ENCODE results near the gene ZFAND5. TPM values are rescaled to one million over a fixed set of nuclear protein-coding genes. Genes with fewer than 3 reads are reported as not detected.

Gene ZFAND5
- 162 and 178 TPM in 2 replicates for total RNA-seq

DNA sequence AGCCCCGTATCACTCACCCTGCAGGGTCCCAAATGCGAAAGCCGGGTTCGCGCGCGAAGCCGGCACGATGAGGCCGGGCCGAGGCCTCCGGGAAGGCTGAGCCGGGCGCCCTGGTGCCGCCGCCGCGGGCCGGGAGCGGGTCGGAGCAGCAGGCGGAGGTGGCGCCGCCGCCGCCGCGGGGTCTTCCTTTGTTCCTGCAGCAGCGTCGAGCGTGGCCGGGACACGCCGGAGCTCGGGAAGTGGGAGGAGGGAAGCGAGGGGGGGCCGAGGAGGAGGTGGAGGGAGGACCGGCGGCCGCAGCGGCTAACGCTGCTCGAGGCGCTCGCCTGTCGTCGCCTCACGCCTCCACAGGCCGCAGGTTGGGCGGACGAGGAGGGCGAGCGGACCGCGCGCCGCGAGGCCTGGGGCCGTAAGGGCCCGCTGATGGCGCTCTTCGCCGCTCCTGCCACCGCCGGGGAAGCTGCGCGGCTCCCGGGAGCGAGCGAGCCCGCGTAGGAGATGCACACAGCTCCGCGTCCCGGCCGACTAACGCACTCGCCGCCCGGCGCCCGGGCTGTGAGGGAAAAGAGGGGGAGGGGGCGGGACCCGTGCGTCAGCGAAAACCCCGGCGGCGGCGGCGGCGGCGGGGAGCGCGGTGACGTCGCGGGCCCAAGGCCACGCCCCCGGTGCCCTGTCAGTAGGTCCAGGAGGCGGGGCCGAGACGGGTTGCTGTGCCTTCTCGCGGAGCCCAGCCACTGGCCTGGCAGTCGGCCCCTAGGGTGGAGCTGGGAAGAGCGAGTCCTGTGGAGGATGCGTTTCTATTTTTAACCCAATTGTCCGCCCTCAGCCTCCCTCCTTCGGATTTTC is at the start of gene ZFAND5:
Gene ZFAND5, minus strand, starts transcription at position 530 of the 846 bp plus-strand sequence. CDS start 4,430 bp downstream, outside the sequence.
- Histone ChIP-seq H3K4me3 (ENCODE audit: low read depth, low read length) (peak within 1 kb of the TSS; percentile 98), H3K36me3 (ENCODE audit: control insufficient read depth, insufficient read depth, low read length) (no peaks in the 10 kb centered on the region), H3K27me3 (ENCODE audit: control insufficient read depth, insufficient read depth, low read length) (no peaks in the 10 kb centered on the region)
- DNase-seq (ENCODE audit: low read depth) = peak; percentile 88
- TF ChIP-seq, protein P1, sequence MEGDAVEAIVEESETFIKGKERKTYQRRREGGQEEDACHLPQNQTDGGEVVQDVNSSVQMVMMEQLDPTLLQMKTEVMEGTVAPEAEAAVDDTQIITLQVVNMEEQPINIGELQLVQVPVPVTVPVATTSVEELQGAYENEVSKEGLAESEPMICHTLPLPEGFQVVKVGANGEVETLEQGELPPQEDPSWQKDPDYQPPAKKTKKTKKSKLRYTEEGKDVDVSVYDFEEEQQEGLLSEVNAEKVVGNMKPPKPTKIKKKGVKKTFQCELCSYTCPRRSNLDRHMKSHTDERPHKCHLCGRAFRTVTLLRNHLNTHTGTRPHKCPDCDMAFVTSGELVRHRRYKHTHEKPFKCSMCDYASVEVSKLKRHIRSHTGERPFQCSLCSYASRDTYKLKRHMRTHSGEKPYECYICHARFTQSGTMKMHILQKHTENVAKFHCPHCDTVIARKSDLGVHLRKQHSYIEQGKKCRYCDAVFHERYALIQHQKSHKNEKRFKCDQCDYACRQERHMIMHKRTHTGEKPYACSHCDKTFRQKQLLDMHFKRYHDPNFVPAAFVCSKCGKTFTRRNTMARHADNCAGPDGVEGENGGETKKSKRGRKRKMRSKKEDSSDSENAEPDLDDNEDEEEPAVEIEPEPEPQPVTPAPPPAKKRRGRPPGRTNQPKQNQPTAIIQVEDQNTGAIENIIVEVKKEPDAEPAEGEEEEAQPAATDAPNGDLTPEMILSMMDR (IDR thresholded peaks at IDR 0.05; ENCODE audit: insufficient read depth, low read length, poor library complexity, severe bottlenecking) = no peak

GRCh38 chr9:72412483-72413040 is 47.6 kb upstream of the ZFAND5 start:
- TF ChIP-seq, protein P1 (IDR thresholded peaks at IDR 0.05; ENCODE audit: insufficient read depth, low read length, poor library complexity, severe bottlenecking) = no peak
- no peaks in the 10 kb centered on the region for H3K36me3 ChIP-seq (ENCODE audit: control insufficient read depth, insufficient read depth, low read length)
- no peaks in the 10 kb centered on the region for H3K27me3 ChIP-seq (ENCODE audit: control insufficient read depth, insufficient read depth, low read length)
- DNase-seq (ENCODE audit: low read depth) = no peak
- no peak overlapping the region for H3K4me3 ChIP-seq (ENCODE audit: low read depth, low read length)

GRCh38 chr9:72410214-72410613 is 45.2 kb upstream of the ZFAND5 start:
- TF ChIP-seq, protein P1 (IDR thresholded peaks at IDR 0.05; ENCODE audit: insufficient read depth, low read length, poor library complexity, severe bottlenecking) = no peak
- no peak for DNase-seq (ENCODE audit: low read depth)
- H3K4me3 ChIP-seq (ENCODE audit: low read depth, low read length) = no peak overlapping the region
- no peaks in the 10 kb centered on the region for H3K36me3 ChIP-seq (ENCODE audit: control insufficient read depth, insufficient read depth, low read length)
- no peaks in the 10 kb centered on the region for H3K27me3 ChIP-seq (ENCODE audit: control insufficient read depth, insufficient read depth, low read length)

- H3K27me3 ChIP-seq (ENCODE audit: control insufficient read depth, insufficient read depth, low read length) = no peaks in the 10 kb centered on the region
- TF ChIP-seq, protein P1 (IDR thresholded peaks at IDR 0.05; ENCODE audit: insufficient read depth, low read length, poor library complexity, severe bottlenecking) = no peak
- H3K36me3 ChIP-seq (ENCODE audit: control insufficient read depth, insufficient read depth, low read length) = no peaks in the 10 kb centered on the region
- H3K4me3 ChIP-seq (ENCODE audit: low read depth, low read length) = no peak overlapping the region
- DNase-seq (ENCODE audit: low read depth) = no peak
These were observed 42.1 kb upstream of the ZFAND5 start for GRCh38 chr9:72407114-72407513.

- Histone ChIP-seq H3K4me3 (ENCODE audit: low read depth, low read length) (no peak overlapping the region), H3K27me3 (ENCODE audit: control insufficient read depth, insufficient read depth, low read length) (no peaks in the 10 kb centered on the region), H3K36me3 (ENCODE audit: control insufficient read depth, insufficient read depth, low read length) (no peaks in the 10 kb centered on the region)
- TF ChIP-seq, protein P1 (IDR thresholded peaks at IDR 0.05; ENCODE audit: insufficient read depth, low read length, poor library complexity, severe bottlenecking) = no peak
- DNase-seq (ENCODE audit: low read depth) = no peak
These were observed 37.7 kb upstream of the ZFAND5 start for GRCh38 chr9:72402744-72403143.

All from kidney epithelial cell (primary cell).